ENCODE data around the gene TNF. TPM values are rescaled to one million over a fixed set of nuclear protein-coding genes. Genes with fewer than 3 reads are reported as not detected.
A peak's percentile ranks its signal among the peaks of the same experiment; 100 is the strongest.

TNF gene
- total RNA-seq, 2 experiments from 2014 or later: 165 to 167 TPM

DNA sequence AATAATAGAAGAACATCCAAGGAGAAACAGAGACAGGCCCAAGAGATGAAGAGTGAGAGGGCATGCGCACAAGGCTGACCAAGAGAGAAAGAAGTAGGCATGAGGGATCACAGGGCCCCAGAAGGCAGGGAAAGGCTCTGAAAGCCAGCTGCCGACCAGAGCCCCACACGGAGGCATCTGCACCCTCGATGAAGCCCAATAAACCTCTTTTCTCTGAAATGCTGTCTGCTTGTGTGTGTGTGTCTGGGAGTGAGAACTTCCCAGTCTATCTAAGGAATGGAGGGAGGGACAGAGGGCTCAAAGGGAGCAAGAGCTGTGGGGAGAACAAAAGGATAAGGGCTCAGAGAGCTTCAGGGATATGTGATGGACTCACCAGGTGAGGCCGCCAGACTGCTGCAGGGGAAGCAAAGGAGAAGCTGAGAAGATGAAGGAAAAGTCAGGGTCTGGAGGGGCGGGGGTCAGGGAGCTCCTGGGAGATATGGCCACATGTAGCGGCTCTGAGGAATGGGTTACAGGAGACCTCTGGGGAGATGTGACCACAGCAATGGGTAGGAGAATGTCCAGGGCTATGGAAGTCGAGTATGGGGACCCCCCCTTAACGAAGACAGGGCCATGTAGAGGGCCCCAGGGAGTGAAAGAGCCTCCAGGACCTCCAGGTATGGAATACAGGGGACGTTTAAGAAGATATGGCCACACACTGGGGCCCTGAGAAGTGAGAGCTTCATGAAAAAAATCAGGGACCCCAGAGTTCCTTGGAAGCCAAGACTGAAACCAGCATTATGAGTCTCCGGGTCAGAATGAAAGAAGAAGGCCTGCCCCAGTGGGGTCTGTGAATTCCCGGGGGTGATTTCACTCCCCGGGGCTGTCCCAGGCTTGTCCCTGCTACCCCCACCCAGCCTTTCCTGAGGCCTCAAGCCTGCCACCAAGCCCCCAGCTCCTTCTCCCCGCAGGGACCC, 981 bp upstream of the TNF start:
- no peaks in the 10 kb centered on the region for H3K9me3 Mint-ChIP-seq
- peak overlapping the region; percentile 99 for H3K27ac Mint-ChIP-seq
- peaks cover 2% of the 10 kb centered on the region for H3K27me3 Mint-ChIP-seq
- H3K4me1 Mint-ChIP-seq (ENCODE audit: low read depth): peaks cover 59% of the 10 kb centered on the region
- CTCF ChIA-PET: interaction anchor here (0.7 to 28.8 kb wide), 4 partner anchors 9 to 82 kb away, joined by 4 to 1658 read pairs (median 380); partner anchors contain the start of genes ATP6V1G2, DDX39B, LST1 and LTB
- POLR2A ChIA-PET: interaction anchor here (0.7 to 18.2 kb wide), 14 partner anchors 3 to 615 kb away, joined by 3 to 259 read pairs (median 12); partner anchors contain the start of genes ATP6V1G2, BAG6, DDX39B and GPANK1
- H3K4me3 Mint-ChIP-seq: peak overlapping the region; percentile 97
- peak; percentile 78 for DNase-seq
- H3K36me3 Mint-ChIP-seq: peaks cover 58% of the 10 kb centered on the region
- intact Hi-C loops (cut with micrococcal nuclease): loop anchor here (2.0 to 10.0 kb wide), 5 partner anchors 16 to 1280 kb away; partner anchors contain the start of genes GPSM3, HLA-C, PBX2 and PSMB9

DNA sequence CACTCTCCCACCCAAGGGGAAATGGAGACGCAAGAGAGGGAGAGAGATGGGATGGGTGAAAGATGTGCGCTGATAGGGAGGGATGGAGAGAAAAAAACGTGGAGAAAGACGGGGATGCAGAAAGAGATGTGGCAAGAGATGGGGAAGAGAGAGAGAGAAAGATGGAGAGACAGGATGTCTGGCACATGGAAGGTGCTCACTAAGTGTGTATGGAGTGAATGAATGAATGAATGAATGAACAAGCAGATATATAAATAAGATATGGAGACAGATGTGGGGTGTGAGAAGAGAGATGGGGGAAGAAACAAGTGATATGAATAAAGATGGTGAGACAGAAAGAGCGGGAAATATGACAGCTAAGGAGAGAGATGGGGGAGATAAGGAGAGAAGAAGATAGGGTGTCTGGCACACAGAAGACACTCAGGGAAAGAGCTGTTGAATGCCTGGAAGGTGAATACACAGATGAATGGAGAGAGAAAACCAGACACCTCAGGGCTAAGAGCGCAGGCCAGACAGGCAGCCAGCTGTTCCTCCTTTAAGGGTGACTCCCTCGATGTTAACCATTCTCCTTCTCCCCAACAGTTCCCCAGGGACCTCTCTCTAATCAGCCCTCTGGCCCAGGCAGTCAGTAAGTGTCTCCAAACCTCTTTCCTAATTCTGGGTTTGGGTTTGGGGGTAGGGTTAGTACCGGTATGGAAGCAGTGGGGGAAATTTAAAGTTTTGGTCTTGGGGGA, 754 bp downstream of the TNF start:
- intact Hi-C loops (cut with micrococcal nuclease): loop anchor here (2.0 to 10.0 kb wide), 4 partner anchors 17 to 1279 kb away; partner anchors contain the start of genes GPSM3, HLA-C, PBX2 and PSMB9
- no peaks in the 10 kb centered on the region for H3K9me3 Mint-ChIP-seq
- POLR2A ChIA-PET: interaction anchor here (1.1 to 18.2 kb wide), 9 partner anchors 4 to 237 kb away, joined by 3 to 259 read pairs (median 115); partner anchors contain the start of genes ATP6V1G2, DDX39B, LST1 and LTA
- peaks cover 65% of the 10 kb centered on the region for H3K36me3 Mint-ChIP-seq
- peak overlapping the region; percentile 99 for H3K27ac Mint-ChIP-seq
- peak overlapping the region; percentile 97 for H3K4me3 Mint-ChIP-seq
- CTCF ChIA-PET: interaction anchor here (0.6 to 28.8 kb wide), 5 partner anchors 8 to 44 kb away, joined by 3 to 1658 read pairs (median 7); partner anchors contain the start of genes ATP6V1G2, DDX39B, LST1 and NCR3
- DNase-seq: no peak
- peaks cover 2% of the 10 kb centered on the region for H3K27me3 Mint-ChIP-seq
- peaks cover 49% of the 10 kb centered on the region for H3K4me1 Mint-ChIP-seq (ENCODE audit: low read depth)

DNA sequence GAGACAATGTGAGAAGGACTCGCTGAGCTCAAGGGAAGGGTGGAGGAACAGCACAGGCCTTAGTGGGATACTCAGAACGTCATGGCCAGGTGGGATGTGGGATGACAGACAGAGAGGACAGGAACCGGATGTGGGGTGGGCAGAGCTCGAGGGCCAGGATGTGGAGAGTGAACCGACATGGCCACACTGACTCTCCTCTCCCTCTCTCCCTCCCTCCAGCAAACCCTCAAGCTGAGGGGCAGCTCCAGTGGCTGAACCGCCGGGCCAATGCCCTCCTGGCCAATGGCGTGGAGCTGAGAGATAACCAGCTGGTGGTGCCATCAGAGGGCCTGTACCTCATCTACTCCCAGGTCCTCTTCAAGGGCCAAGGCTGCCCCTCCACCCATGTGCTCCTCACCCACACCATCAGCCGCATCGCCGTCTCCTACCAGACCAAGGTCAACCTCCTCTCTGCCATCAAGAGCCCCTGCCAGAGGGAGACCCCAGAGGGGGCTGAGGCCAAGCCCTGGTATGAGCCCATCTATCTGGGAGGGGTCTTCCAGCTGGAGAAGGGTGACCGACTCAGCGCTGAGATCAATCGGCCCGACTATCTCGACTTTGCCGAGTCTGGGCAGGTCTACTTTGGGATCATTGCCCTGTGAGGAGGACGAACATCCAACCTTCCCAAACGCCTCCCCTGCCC, 1.7 kb downstream of the TNF start:
- H3K27ac Mint-ChIP-seq: peak overlapping the region; percentile 99
- peak overlapping the region; percentile 97 for H3K4me3 Mint-ChIP-seq
- peaks cover 2% of the 10 kb centered on the region for H3K27me3 Mint-ChIP-seq
- peak; percentile 85 for DNase-seq
- intact Hi-C loops (cut with micrococcal nuclease): loop anchor here (5.0 to 10.0 kb wide), 3 partner anchors 305 to 1278 kb away; partner anchors contain the start of genes GPSM3, HLA-C, PBX2 and PSMB9
- H3K4me1 Mint-ChIP-seq (ENCODE audit: low read depth): peaks cover 41% of the 10 kb centered on the region
- ChIA-PET CTCF (interaction anchor here (1.1 to 28.8 kb wide), 4 partner anchors 8 to 24 kb away, joined by 4 to 1658 read pairs (median 374); partner anchors contain the start of genes ATP6V1G2, DDX39B, LST1 and NCR3), POLR2A (interaction anchor here (0.9 to 18.2 kb wide), 10 partner anchors 5 to 236 kb away, joined by 3 to 259 read pairs (median 74); partner anchors contain the start of genes ATP6V1G2, DDX39B, GPANK1 and LST1)
- H3K9me3 Mint-ChIP-seq: no peaks in the 10 kb centered on the region
- H3K36me3 Mint-ChIP-seq: peaks cover 74% of the 10 kb centered on the region

DNA sequence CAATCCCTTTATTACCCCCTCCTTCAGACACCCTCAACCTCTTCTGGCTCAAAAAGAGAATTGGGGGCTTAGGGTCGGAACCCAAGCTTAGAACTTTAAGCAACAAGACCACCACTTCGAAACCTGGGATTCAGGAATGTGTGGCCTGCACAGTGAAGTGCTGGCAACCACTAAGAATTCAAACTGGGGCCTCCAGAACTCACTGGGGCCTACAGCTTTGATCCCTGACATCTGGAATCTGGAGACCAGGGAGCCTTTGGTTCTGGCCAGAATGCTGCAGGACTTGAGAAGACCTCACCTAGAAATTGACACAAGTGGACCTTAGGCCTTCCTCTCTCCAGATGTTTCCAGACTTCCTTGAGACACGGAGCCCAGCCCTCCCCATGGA, 2.2 kb downstream of the TNF start:
- POLR2A ChIA-PET: interaction anchor here (0.9 to 18.2 kb wide), 9 partner anchors 5 to 87 kb away, joined by 3 to 259 read pairs (median 115); partner anchors contain the start of genes ATP6V1G2, DDX39B, GPANK1 and LST1
- H3K36me3 Mint-ChIP-seq: peaks cover 71% of the 10 kb centered on the region
- peaks cover 44% of the 10 kb centered on the region for H3K4me1 Mint-ChIP-seq (ENCODE audit: low read depth)
- peak; percentile 14 for DNase-seq
- peaks cover 2% of the 10 kb centered on the region for H3K27me3 Mint-ChIP-seq
- no peaks in the 10 kb centered on the region for H3K9me3 Mint-ChIP-seq
- CTCF ChIA-PET: interaction anchor here (1.6 to 28.8 kb wide), 3 partner anchors 9 to 25 kb away, joined by 7 to 1658 read pairs (median 740); partner anchors contain the start of genes ATP6V1G2, DDX39B, LST1 and NCR3
- intact Hi-C loops (cut with micrococcal nuclease): loop anchor here (5.0 to 10.0 kb wide), 3 partner anchors 305 to 1277 kb away; partner anchors contain the start of genes GPSM3, HLA-C, PBX2 and PSMB9
- H3K4me3 Mint-ChIP-seq: peak overlapping the region; percentile 97
- peak overlapping the region; percentile 99 for H3K27ac Mint-ChIP-seq

DNA sequence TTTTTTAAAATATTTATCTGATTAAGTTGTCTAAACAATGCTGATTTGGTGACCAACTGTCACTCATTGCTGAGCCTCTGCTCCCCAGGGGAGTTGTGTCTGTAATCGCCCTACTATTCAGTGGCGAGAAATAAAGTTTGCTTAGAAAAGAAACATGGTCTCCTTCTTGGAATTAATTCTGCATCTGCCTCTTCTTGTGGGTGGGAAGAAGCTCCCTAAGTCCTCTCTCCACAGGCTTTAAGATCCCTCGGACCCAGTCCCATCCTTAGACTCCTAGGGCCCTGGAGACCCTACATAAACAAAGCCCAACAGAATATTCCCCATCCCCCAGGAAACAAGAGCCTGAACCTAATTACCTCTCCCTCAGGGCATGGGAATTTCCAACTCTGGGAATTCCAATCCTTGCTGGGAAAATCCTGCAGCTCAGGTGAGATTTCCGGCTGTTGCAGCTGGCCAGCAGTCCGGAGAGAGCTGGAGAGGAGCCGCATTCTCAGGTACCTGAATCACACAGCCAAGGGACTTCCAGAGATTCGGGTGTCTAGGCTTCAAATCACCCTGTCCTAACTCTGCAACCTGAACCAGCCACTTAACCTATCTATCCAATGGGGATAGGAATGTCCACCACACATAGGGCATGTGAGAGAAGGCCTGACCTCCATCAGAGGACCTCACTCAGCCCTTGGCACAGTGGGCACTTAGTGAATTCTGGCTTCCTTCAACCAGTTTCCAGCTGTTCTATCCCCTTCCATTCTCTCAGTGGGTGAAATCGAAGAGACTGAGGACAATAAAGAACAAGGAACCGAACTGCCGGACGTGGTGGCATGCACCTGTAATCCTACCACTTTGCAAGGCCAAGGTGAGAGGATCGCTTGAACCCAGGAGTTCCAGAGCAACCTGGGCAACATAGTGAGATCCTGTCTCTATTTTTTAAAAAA, 3.1 kb downstream of the TNF start:
- ChIA-PET CTCF (interaction anchor here (17.5 to 28.8 kb wide), 2 partner anchors 14 to 26 kb away, joined by 740 to 1658 read pairs; partner anchors contain the start of genes ATP6V1G2, DDX39B, LST1 and NCR3), POLR2A (interaction anchor here (1.0 to 18.2 kb wide), 7 partner anchors 5 to 42 kb away, joined by 3 to 259 read pairs (median 125); partner anchors contain the start of genes ATP6V1G2, DDX39B, LST1 and LTA)
- DNase-seq: peak; percentile 37
- Mint-ChIP-seq H3K9me3 (no peaks in the 10 kb centered on the region), H3K4me3 (peak overlapping the region; percentile 97), H3K36me3 (peaks cover 65% of the 10 kb centered on the region), H3K4me1 (ENCODE audit: low read depth) (peaks cover 47% of the 10 kb centered on the region), H3K27ac (peak overlapping the region; percentile 92), H3K27me3 (peaks cover 2% of the 10 kb centered on the region)
- intact Hi-C loops (cut with micrococcal nuclease): loop anchor here (1.0 to 10.0 kb wide), 4 partner anchors 10 to 1276 kb away; partner anchors contain the start of genes GPSM3, HLA-C, PBX2 and PSMB9

DNA sequence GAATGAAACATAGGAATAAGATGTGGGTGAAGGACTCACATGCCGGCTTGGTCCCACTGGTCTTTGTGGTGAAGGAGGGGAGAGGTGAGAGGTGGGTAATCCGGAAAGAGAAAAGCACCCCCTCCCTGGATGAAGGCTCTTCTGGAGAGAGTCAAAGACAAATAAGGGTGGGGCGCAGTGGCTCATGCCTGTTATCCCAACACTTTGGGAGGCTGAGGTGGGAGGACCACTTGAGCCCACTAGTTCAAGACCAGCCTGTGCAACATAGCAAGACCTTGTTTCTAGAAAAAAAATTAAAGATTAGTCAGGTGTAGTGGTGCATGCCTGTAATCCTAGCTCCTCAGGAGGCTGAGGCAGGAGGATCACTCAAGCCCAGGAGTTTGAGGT, 3.7 kb downstream of the TNF start:
- Mint-ChIP-seq H3K27me3 (peaks cover 2% of the 10 kb centered on the region), H3K27ac (peak overlapping the region; percentile 92), H3K4me1 (ENCODE audit: low read depth) (peaks cover 45% of the 10 kb centered on the region), H3K36me3 (peaks cover 60% of the 10 kb centered on the region), H3K9me3 (no peaks in the 10 kb centered on the region), H3K4me3 (peak overlapping the region; percentile 97)
- CTCF ChIA-PET: interaction anchor here (9.1 to 28.8 kb wide), 3 partner anchors 9 to 27 kb away, joined by 95 to 1658 read pairs (median 740); partner anchors contain the start of genes ATP6V1G2, DDX39B, LST1 and LTA
- DNase-seq: peak; percentile 35
- intact Hi-C loops (cut with micrococcal nuclease): loop anchor here (1.0 to 10.0 kb wide), 4 partner anchors 11 to 1276 kb away; partner anchors contain the start of genes GPSM3, HLA-C, PBX2 and PSMB9
- POLR2A ChIA-PET: interaction anchor here (2.1 to 18.2 kb wide), 6 partner anchors 4 to 38 kb away, joined by 6 to 259 read pairs (median 174); partner anchors contain the start of genes ATP6V1G2, DDX39B, LST1 and LTA

DNA sequence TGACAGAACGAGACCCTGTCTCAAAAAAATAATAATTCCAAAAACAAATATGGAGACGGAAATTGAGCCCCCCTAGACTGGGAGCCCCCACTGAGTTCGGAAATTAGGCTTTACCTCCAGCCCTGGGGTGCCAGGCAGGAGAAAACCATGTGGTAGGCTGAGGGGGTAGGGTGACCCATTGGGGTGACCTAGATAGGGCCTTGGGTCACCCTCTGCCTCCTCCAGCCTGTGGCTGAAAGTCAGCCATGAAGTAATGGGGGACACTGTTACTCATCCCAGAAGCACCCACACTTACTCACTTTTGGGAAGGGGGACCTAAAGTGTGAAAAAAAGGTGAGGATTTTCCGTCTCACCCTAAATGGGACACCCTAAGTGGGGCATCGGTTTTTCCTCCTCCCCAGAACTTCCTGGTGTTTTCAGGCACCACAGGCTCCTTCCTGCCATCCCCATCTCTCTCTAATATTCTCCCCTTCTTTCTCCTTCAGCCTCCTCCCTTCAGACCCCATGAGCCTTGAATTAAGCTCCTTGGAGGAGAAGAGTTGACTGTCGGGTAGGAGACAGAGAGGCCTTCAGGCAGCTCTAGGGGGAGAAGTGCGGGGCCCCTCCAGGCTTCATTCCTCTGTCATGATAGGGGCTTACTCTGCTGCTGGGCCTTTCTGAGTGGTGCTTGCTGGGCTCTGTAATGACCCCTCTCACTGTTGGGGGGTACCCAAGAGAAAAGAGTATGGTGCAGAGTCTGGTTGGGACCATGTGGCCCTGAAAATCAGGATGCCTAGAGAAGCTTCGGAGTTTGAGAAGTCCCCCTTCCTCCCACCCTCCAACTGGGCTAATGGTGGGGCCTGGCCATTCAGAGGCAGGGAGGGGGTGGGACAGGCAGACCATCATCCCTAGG, 4.4 kb downstream of the TNF start:
- intact Hi-C loops (cut with micrococcal nuclease): loop anchor here (1.0 to 10.0 kb wide), 7 partner anchors 7 to 1275 kb away; partner anchors contain the start of genes ATP6V1G2, GPSM3, HLA-C and LTA
- ChIA-PET CTCF (interaction anchor here (0.9 to 28.8 kb wide), 7 partner anchors 10 to 87 kb away, joined by 3 to 1658 read pairs (median 5); partner anchors contain the start of genes ATP6V1G2, DDX39B, LST1 and LTA), POLR2A (interaction anchor here (1.2 to 18.2 kb wide), 8 partner anchors 8 to 72 kb away, joined by 3 to 259 read pairs (median 61); partner anchors contain the start of genes ATP6V1G2, BAG6, DDX39B and LTA)
- H3K4me1 Mint-ChIP-seq (ENCODE audit: low read depth): peaks cover 45% of the 10 kb centered on the region
- H3K9me3 Mint-ChIP-seq: no peaks in the 10 kb centered on the region
- peak; percentile 55 for DNase-seq
- H3K4me3 Mint-ChIP-seq: peak overlapping the region; percentile 97
- peaks cover 57% of the 10 kb centered on the region for H3K36me3 Mint-ChIP-seq
- peak overlapping the region; percentile 92 for H3K27ac Mint-ChIP-seq
- H3K27me3 Mint-ChIP-seq: peaks cover 2% of the 10 kb centered on the region

DNA sequence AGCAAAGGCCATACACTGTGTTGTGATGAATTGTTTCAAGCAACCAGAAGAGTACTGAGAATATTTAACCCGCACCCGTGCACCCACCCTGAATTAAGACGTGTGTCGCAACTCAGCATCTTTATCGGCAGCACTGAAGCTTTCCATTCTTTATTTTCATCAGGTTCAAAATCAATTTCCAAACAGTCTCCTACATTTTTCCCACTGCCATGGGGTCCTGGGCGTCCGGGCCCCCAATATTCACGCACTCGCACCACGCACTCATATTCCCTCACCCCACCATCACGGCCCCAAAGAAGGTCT, 5.0 kb downstream of the TNF start:
- CTCF ChIA-PET: interaction anchor here (0.9 to 28.8 kb wide), 8 partner anchors 11 to 87 kb away, joined by 3 to 1658 read pairs (median 5); partner anchors contain the start of genes ATP6V1G2, DDX39B, LST1 and LTA

More for the DNA sequence above, 5.0 kb downstream of the TNF start:
- Mint-ChIP-seq H3K27me3 (peaks cover under 1% of the 10 kb centered on the region), H3K4me1 (ENCODE audit: low read depth) (peaks cover 41% of the 10 kb centered on the region), H3K27ac (peak overlapping the region; percentile 92), H3K36me3 (peaks cover 55% of the 10 kb centered on the region), H3K9me3 (no peaks in the 10 kb centered on the region), H3K4me3 (peak overlapping the region; percentile 97)
- intact Hi-C loops (cut with micrococcal nuclease): loop anchor here (1.0 to 2.0 kb wide), 3 partner anchors 8 to 34 kb away; partner anchors contain the start of genes ATP6V1G2, LTA and NFKBIL1
- DNase-seq: peak; percentile 30
- POLR2A ChIA-PET: interaction anchor here (1.2 to 18.2 kb wide), 7 partner anchors 9 to 72 kb away, joined by 3 to 259 read pairs (median 115); partner anchors contain the start of genes ATP6V1G2, BAG6, DDX39B and LTA

All from activated CD4-positive, alpha-beta memory T cell treated with anti-CD3 and anti-CD28 coated beads for 36 hours (primary cell).